ENCODE measurements around the gene APOBEC3B. TPM values are rescaled to one million over a fixed set of nuclear protein-coding genes. Genes with fewer than 3 reads are reported as not detected.
"Not testable (repeated sequence)": the region's sequence is repeated elsewhere in the genome, so short reads cannot be mapped to it uniquely, and the experiment has no call there.

The APOBEC3B gene
- total RNA-seq, 4 donors from 2014 or later, result 1.2 to 1.5 TPM; not detected in 2

DNA sequence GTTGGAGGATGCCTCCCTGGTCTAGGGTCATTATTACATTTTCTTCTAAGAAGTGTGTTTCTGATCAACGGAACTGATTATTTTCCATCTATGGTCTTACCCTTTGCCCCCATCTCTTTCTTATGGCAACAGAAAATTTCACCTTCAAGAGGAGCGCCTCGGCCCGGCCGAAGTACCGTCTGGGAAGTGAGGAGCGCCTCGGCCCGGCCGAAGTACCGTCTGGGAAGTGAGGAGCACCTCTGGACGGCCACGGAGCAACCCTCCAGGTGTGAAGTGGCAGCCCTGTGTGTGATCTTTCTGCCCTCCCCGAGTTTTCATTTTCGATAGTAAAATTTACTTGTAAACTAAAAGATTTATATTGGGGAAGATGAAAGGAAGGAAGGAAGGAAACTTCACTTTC, 28.8 kb downstream of the APOBEC3B start:
- TF ChIP-seq, protein P1, sequence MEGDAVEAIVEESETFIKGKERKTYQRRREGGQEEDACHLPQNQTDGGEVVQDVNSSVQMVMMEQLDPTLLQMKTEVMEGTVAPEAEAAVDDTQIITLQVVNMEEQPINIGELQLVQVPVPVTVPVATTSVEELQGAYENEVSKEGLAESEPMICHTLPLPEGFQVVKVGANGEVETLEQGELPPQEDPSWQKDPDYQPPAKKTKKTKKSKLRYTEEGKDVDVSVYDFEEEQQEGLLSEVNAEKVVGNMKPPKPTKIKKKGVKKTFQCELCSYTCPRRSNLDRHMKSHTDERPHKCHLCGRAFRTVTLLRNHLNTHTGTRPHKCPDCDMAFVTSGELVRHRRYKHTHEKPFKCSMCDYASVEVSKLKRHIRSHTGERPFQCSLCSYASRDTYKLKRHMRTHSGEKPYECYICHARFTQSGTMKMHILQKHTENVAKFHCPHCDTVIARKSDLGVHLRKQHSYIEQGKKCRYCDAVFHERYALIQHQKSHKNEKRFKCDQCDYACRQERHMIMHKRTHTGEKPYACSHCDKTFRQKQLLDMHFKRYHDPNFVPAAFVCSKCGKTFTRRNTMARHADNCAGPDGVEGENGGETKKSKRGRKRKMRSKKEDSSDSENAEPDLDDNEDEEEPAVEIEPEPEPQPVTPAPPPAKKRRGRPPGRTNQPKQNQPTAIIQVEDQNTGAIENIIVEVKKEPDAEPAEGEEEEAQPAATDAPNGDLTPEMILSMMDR (IDR thresholded peaks at IDR 0.05), result no peak
- no peak for TF ChIP-seq POLR2A (IDR thresholded peaks at IDR 0.05)
- Histone ChIP-seq H3K4me3 (no peak overlapping the region), H3K4me1 (peaks cover 0 to 8% of the 10 kb centered on the region in 2 donors), H3K36me3 (no peaks in the 10 kb centered on the region), H3K9me3 (no peaks in the 10 kb centered on the region), H3K27me3 (no peaks in the 10 kb centered on the region), H3K27ac (no peak overlapping the region)
- DNase-seq, result no peak
- intact Hi-C loops (cut with DNase I; ENCODE audit: low total_unique reads), result no loop called here

DNA sequence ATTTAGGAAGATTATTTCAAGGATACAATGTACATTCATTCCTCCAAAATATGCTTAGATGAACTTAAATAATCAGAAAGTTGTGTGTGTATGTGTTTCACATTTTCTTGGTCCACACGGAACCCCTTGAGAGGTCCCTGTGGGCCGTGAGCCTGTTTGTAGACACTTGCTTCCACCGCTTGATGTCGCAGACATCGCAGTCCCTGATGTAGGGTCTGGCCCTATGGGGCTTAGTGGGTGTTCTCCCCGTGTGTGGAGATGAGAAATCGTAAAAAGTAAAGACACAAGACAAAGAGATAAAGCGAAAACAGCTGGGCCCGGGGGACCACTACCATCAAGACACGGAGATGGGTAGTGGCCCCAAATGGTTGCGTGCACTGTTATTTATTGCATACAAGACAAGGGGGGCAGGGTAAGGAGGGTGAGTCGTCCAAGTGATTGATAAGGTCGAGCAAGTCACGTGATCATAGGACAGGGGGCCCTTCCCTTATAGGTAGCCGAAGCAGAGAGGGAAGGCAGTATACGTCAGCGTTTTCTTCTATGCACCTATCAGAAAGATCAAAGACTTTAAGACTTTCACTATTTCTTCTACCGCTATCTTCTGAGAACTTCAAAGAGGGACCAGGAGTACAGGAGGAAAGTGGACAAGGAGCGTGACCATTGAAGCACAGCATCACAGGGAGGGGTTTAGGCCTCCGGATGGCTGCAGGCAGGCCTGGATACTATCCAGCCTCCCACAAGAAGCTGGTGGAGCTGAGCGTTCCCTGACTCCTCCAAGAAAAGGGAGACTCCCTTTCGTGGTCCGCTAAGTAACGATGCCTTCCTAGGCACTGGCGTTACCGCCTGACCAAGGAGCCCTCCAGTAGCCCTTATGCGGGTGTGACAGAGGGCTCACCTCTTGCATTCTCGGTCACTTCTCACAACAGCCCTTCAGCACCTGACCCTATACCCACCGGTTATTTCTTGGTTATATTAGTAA, 30.7 kb downstream of the APOBEC3B start:
- peak; percentile 55 to 60 for DNase-seq
- H3K27ac ChIP-seq, result peak overlapping the region; percentile 80 to 92
- intact Hi-C loops (cut with DNase I; ENCODE audit: low total_unique reads), result no loop called here
- peak overlapping the region in 1 of 2 donors; percentile 40 for H3K4me3 ChIP-seq
- H3K36me3 ChIP-seq, result no peaks in the 10 kb centered on the region
- H3K9me3 ChIP-seq, result no peaks in the 10 kb centered on the region
- no peaks in the 10 kb centered on the region for H3K27me3 ChIP-seq
- no peak for TF ChIP-seq POLR2A (IDR thresholded peaks at IDR 0.05)
- TF ChIP-seq, protein P1 (IDR thresholded peaks at IDR 0.05), result no peak
- peaks cover 0 to 8% of the 10 kb centered on the region in 2 donors for H3K4me1 ChIP-seq

DNA sequence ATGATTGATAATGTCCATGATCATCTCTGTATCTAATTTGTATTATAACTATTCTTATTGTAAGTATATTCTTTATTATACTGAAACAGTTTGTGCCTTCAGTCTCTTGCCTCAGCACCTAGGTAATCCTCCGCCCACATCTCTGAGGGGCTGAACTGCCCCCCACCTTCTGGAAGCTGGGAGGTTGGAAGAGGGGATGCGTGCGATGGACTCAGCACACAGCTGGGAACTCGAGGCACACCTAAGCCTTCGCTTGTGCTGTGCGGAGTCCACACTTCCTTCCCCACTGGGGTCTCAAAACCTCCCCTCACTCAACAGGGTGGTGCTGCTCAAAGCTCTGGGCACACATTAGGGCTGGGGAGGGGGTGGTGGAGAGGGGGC, 31.4 kb downstream of the APOBEC3B start:
- H3K9me3 ChIP-seq; H3K4me1 ChIP-seq; DNase-seq; intact Hi-C loops (cut with DNase I; ENCODE audit: low total_unique reads); H3K27me3 ChIP-seq; H3K36me3 ChIP-seq: not testable (repeated sequence)
- Histone ChIP-seq H3K4me3 (peak overlapping the region; percentile 40 to 54), H3K27ac (peak overlapping the region; percentile 80 to 92)

DNA sequence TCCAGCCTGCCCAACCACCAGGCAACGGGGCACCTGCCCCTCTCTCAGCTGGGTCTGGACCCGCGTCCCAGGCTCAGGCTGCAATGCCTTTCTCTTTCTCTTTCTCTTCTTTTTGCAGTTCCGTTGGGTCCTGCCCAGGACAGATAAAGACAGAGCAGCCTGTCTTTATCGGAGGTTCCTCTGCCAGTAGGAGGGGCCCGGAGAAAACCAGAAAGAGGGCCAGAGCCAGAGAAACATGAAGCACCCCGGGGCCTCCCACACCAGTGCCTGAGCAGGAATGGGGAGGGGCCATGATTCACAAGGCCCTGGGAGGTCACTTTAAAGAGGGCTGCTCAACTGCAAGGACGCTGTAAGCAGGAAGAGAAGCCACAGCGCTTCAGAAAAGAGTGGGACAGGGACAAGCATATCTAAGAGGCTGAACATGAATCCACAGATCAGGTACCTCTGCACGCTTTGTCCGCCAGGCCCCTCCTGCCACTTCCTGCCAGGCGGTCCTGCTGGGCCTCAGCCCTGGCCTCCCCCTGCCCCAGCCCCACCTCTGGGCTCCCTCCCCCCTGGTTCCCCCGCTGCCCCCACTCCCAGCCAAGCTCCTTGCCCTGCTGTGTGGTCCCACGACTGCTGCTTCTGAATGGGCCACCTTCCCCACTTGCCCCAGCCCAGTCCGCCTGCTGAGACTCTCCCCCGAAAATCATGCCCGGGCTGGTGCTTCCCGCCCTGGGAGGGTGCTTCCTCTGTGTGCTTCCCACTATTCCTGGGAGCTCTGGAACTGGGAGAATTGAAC, 32.0 kb downstream of the APOBEC3B start, which contains the start of gene APOBEC3C:
Gene APOBEC3C, plus strand, starts transcription at position 316 of the 781 bp plus-strand sequence. Its CDS starts 106 bp downstream, at position 422.
- peak; percentile 89 to 94 for DNase-seq
- Histone ChIP-seq H3K27me3 (no peaks in the 10 kb centered on the region), H3K4me1 (peaks cover 0 to 8% of the 10 kb centered on the region in 2 donors), H3K9me3 (no peaks in the 10 kb centered on the region), H3K36me3 (no peaks in the 10 kb centered on the region), H3K27ac (peak within 1 kb of the TSS; percentile 80 to 92), H3K4me3 (peak within 1 kb of the TSS; percentile 40 to 54)
- TF ChIP-seq, protein P1 (IDR thresholded peaks at IDR 0.05), result peak in 1 of 4 experiments; percentile 20
- peak; percentile 67 to 71 for TF ChIP-seq POLR2A (IDR thresholded peaks at IDR 0.05)
- intact Hi-C loops (cut with DNase I; ENCODE audit: low total_unique reads), result no loop called here

DNA sequence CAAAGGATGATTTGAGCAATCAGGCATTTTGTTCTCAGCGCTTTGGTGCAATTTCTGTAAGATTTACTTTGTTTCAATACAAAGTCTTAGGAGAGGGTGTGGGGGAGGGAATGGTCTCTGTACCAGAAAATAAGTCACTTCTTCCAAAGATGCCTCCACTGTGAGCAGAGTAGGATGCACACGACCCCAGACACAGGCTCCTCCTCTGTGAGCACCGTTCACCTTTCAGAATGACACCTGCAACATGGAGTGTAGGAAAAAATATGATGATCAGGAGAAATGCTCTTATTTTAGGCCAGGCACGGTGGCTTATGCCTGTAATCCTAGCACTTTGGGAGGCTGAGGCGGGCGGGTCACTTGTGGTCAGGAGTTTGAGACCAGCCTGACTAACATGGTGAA, 32.6 kb downstream of the APOBEC3B start:
- intact Hi-C loops (cut with DNase I; ENCODE audit: low total_unique reads); H3K36me3 ChIP-seq; H3K9me3 ChIP-seq; H3K27me3 ChIP-seq; H3K4me1 ChIP-seq; DNase-seq: not testable (repeated sequence)
- peak overlapping the region; percentile 40 to 54 for H3K4me3 ChIP-seq
- H3K27ac ChIP-seq, result peak overlapping the region; percentile 80 to 92

All from uterus (tissue), 4 donors.